ENCODE data around the gene ARHGEF1. TPM values are rescaled to one million over a fixed set of nuclear protein-coding genes. Genes with fewer than 3 reads are reported as not detected.

ARHGEF1 gene
- total and polyA plus RNA-seq, 2 donors (not counting 1 experiment from before 2014, with no cell fraction given), result 21.6 to 23.9 TPM

DNA sequence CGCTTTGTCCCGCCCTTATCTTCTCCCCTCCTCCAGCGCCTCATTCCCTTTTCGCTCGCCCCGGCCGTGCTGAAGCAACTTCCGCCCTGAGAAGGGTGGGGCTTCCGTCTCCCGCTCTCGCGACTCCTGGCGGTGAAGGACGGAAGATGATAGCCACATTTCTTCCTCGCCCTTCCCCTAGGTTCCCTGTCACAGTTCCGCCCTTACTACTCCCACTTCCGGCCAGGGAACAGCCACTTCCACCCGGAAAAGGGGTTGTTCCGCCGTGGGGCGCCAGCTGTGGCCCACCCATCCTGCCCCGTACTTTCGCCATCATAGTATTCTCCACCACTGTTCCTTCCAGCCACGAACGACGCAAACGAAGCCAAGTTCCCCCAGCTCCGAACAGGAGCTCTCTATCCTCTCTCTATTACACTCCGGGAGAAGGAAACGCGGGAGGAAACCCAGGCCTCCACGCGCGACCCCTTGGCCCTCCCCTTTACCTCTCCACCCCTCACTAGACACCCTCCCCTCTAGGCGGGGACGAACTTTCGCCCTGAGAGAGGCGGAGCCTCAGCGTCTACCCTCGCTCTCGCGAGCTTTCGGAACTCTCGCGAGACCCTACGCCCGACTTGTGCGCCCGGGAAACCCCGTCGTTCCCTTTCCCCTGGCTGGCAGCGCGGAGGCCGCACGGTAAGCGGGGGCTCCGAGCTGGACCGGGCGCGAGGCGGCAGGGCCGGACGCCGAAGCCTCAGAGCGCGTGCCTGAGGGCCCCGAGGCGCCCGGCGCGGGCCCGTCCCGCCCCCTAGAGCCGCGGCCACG, 23.2 kb upstream of the ARHGEF1 start, which contains the start of gene RPS19:
RPS19 (plus strand) TSS at position 638 of the 801 bp plus-strand sequence. CDS start 520 bp downstream, outside the sequence.
- peak within 1 kb of the TSS; percentile 91 for H3K4me2 ChIP-seq (ENCODE audit: extremely low read depth, insufficient read depth, low read length)
- H4K20me1 ChIP-seq (ENCODE audit: control insufficient read depth, extremely low read depth, insufficient read depth, low read length), result no peaks in the 10 kb centered on the region
- H3K27ac ChIP-seq (ENCODE audit: insufficient read depth, low read length), result peak within 1 kb of the TSS; percentile 98
- H2AFZ ChIP-seq (ENCODE audit: low read length), result peak within 1 kb of the TSS; percentile 91
- peak within 1 kb of the TSS; percentile 98 for H3K9ac ChIP-seq (ENCODE audit: insufficient read depth, low read length)
- H3K9me3 ChIP-seq (ENCODE audit: control insufficient read depth, insufficient read depth, low read depth, low read length), result no peaks in the 10 kb centered on the region
- peaks cover 8% of the 10 kb centered on the region for H3K4me1 ChIP-seq (ENCODE audit: control insufficient read depth, extremely low read depth, insufficient read depth, low read length)
- TF ChIP-seq, protein P1, sequence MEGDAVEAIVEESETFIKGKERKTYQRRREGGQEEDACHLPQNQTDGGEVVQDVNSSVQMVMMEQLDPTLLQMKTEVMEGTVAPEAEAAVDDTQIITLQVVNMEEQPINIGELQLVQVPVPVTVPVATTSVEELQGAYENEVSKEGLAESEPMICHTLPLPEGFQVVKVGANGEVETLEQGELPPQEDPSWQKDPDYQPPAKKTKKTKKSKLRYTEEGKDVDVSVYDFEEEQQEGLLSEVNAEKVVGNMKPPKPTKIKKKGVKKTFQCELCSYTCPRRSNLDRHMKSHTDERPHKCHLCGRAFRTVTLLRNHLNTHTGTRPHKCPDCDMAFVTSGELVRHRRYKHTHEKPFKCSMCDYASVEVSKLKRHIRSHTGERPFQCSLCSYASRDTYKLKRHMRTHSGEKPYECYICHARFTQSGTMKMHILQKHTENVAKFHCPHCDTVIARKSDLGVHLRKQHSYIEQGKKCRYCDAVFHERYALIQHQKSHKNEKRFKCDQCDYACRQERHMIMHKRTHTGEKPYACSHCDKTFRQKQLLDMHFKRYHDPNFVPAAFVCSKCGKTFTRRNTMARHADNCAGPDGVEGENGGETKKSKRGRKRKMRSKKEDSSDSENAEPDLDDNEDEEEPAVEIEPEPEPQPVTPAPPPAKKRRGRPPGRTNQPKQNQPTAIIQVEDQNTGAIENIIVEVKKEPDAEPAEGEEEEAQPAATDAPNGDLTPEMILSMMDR (conservative IDR thresholded peaks at IDR 0.05 in 1 of 2, IDR thresholded peaks at IDR 0.05 in 1 of 2; ENCODE audit: low read depth in 1 of 2, low read length in 2 of 2), result peak; percentile 46 to 65
- TF ChIP-seq EZH2 (IDR thresholded peaks at IDR 0.05; ENCODE audit: low read length, missing control alignments), result no peak
- peaks cover 47% of the 10 kb centered on the region for H3K79me2 ChIP-seq (ENCODE audit: control insufficient read depth, insufficient read depth, low read length)
- peak within 1 kb of the TSS; percentile 92 to 99 (median 98) for H3K4me3 ChIP-seq (replicated peaks in 1 of 4; ENCODE audit: control extremely low read depth in 1 of 4, insufficient read depth in 1 of 4, low read depth in 3 of 4, low read length in 4 of 4)
- no peaks in the 10 kb centered on the region for H3K27me3 ChIP-seq (ENCODE audit: control insufficient read depth, insufficient read depth, low read length)
- H3K36me3 ChIP-seq (ENCODE audit: control insufficient read depth, insufficient read depth, low read length), result peaks cover 28% of the 10 kb centered on the region
- DNase-seq (ENCODE audit: low read depth in 2 of 2), result peak; percentile 97 to 99

DNA sequence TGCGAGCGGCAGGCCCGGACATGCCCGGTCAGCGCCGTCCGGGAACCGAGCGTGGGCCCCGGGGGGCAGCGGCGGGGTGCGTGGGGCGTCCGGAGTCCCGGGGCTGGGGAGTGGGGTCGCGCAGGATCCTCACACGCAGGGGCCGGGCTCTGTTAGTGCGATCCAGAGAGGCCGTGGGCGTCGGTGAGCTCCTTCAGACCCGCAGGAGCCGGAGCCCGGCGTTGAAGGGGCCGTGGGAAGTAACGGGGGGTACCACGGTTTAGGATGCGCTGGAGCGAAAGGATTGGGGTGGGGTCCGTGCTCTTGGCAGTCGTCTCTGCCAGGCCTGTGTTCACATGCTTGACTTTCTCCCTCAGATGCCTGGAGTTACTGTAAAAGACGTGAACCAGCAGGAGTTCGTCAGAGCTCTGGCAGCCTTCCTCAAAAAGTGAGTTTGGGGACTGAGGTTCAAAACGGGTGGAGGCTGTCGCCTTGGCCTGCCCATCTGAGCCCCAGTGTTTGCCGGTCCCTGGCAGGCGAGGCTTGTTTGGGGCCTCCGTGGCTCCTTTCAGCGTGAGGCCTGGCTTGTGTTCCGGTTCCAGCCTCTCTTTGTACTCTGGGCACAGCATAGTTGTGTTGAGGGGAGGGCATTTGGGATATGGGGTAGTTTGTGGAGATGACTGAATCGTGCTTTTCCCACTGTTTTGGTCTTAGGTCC, 22.4 kb upstream of the ARHGEF1 start:
- H3K9me3 ChIP-seq (ENCODE audit: control insufficient read depth, insufficient read depth, low read depth, low read length), result no peaks in the 10 kb centered on the region
- peak overlapping the region; percentile 92 to 99 (median 98) for H3K4me3 ChIP-seq (replicated peaks in 1 of 4; ENCODE audit: control extremely low read depth in 1 of 4, insufficient read depth in 1 of 4, low read depth in 3 of 4, low read length in 4 of 4)
- TF ChIP-seq, protein P1 (conservative IDR thresholded peaks at IDR 0.05 in 1 of 2, IDR thresholded peaks at IDR 0.05 in 1 of 2; ENCODE audit: low read depth in 1 of 2, low read length in 2 of 2), result no peak
- no peak for TF ChIP-seq EZH2 (IDR thresholded peaks at IDR 0.05; ENCODE audit: low read length, missing control alignments)
- H3K79me2 ChIP-seq (ENCODE audit: control insufficient read depth, insufficient read depth, low read length), result peaks cover 53% of the 10 kb centered on the region
- H3K27ac ChIP-seq (ENCODE audit: insufficient read depth, low read length), result peak overlapping the region; percentile 98
- H3K4me1 ChIP-seq (ENCODE audit: control insufficient read depth, extremely low read depth, insufficient read depth, low read length), result peaks cover 8% of the 10 kb centered on the region
- no peaks in the 10 kb centered on the region for H4K20me1 ChIP-seq (ENCODE audit: control insufficient read depth, extremely low read depth, insufficient read depth, low read length)
- DNase-seq (ENCODE audit: low read depth in 2 of 2), result peak; percentile 22 to 40
- peak overlapping the region; percentile 98 for H3K9ac ChIP-seq (ENCODE audit: insufficient read depth, low read length)
- peak overlapping the region; percentile 86 for H3K4me2 ChIP-seq (ENCODE audit: extremely low read depth, insufficient read depth, low read length)
- no peak overlapping the region for H2AFZ ChIP-seq (ENCODE audit: low read length)
- H3K27me3 ChIP-seq (ENCODE audit: control insufficient read depth, insufficient read depth, low read length), result no peaks in the 10 kb centered on the region
- peaks cover 31% of the 10 kb centered on the region for H3K36me3 ChIP-seq (ENCODE audit: control insufficient read depth, insufficient read depth, low read length)

DNA sequence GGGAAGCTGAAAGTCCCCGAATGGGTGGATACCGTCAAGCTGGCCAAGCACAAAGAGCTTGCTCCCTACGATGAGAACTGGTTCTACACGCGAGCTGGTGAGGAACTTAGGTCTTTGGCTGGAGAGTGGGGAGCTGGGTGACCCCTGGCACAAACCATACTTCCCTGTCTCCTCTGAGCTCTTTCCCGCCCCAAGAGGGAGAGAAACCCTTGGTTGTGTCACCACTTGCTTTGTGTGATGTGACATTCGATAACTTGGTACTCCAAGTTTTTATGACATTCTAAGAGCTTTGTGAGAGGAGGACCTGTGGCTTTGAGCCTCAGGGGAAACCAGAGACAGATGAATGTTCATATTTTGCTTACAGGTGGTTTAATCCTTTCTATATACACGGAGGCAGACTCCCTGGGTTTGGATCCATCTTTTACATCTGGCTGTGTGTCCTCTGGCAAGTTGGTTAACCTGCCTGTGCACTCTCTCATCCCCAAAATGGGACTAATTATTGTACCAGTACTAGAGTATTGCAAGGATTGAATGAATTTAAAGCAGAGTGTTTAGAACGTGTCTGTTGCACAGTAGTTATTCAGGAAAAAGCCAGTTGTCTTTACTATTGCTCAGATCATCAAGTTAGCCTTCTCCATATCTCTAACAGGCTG, 21.7 kb upstream of the ARHGEF1 start:
- H3K27me3 ChIP-seq (ENCODE audit: control insufficient read depth, insufficient read depth, low read length), result no peaks in the 10 kb centered on the region
- H3K9ac ChIP-seq (ENCODE audit: insufficient read depth, low read length), result peak overlapping the region; percentile 98
- peak overlapping the region; percentile 98 for H3K27ac ChIP-seq (ENCODE audit: insufficient read depth, low read length)
- no peaks in the 10 kb centered on the region for H3K9me3 ChIP-seq (ENCODE audit: control insufficient read depth, insufficient read depth, low read depth, low read length)
- H3K4me3 ChIP-seq (replicated peaks in 1 of 4; ENCODE audit: control extremely low read depth in 1 of 4, insufficient read depth in 1 of 4, low read depth in 3 of 4, low read length in 4 of 4), result peak overlapping the region; percentile 92 to 99 (median 98)
- H3K4me2 ChIP-seq (ENCODE audit: extremely low read depth, insufficient read depth, low read length), result peak overlapping the region; percentile 86
- H3K36me3 ChIP-seq (ENCODE audit: control insufficient read depth, insufficient read depth, low read length), result peaks cover 34% of the 10 kb centered on the region
- H4K20me1 ChIP-seq (ENCODE audit: control insufficient read depth, extremely low read depth, insufficient read depth, low read length), result no peaks in the 10 kb centered on the region
- DNase-seq (ENCODE audit: low read depth in 2 of 2), result no peak
- peaks cover 56% of the 10 kb centered on the region for H3K79me2 ChIP-seq (ENCODE audit: control insufficient read depth, insufficient read depth, low read length)
- TF ChIP-seq EZH2 (IDR thresholded peaks at IDR 0.05; ENCODE audit: low read length, missing control alignments), result no peak
- TF ChIP-seq, protein P1 (conservative IDR thresholded peaks at IDR 0.05 in 1 of 2, IDR thresholded peaks at IDR 0.05 in 1 of 2; ENCODE audit: low read depth in 1 of 2, low read length in 2 of 2), result no peak
- H3K4me1 ChIP-seq (ENCODE audit: control insufficient read depth, extremely low read depth, insufficient read depth, low read length), result peaks cover 8% of the 10 kb centered on the region
- H2AFZ ChIP-seq (ENCODE audit: low read length), result no peak overlapping the region
